HG02678 (cell line): Measurements from ENCODE around the gene TRAF4.
"Not testable (repeated sequence)": the region's sequence is repeated elsewhere in the genome, so short reads cannot be mapped to it uniquely, and the experiment has no call there.

Experiments used
- ATAC-seq: cut with Tn5 transposase; IDR thresholded peaks from one replicate; pipeline ENCODE4 v1.9.1; 2021; ENCODE audit warnings: mild to moderate bottlenecking, moderate library complexity; ENCODE audit not compliant: unreplicated experiment

The TRAF4 gene

DNA sequence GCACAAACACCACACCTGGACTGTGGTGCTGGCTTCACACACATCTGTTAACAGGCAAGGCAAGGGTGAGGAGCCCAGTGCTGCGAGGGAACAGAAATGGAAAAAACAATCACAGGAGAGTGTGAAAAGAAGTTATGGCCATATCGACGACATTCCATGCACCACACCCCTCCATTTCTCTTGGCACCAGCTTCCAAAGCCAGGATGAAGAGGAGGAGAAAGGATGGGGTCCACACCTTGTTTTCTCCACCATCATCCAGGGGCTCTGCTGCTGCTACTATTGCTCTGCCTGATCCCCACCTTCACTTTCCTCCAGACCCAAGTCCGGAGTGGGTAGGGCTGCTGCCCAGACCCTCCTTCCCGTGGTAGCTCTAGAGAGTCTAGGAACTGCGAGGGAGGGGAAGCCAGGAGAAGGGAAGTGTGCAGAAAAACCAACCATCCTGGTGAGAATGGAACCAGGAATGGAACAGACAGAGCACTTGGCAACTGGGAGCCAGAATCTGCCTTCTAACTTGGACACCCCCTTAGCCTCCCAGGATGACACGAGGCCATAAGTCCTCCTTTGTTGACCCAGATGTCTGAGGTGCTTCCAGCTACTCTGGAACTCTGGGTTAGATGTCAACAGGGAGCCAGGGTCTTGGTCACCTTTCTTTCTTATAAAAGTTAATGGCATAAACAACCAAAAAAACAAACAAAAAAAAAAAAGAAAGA is 31.0 kb upstream of the TRAF4 start:
- no peak for ATAC-seq

GRCh38 chr17:28714281-28714680 is 29.5 kb upstream of the TRAF4 start:
- ATAC-seq: no peak

GRCh38 chr17:28715217-28715616 is 28.6 kb upstream of the TRAF4 start:
- no peak for ATAC-seq

DNA sequence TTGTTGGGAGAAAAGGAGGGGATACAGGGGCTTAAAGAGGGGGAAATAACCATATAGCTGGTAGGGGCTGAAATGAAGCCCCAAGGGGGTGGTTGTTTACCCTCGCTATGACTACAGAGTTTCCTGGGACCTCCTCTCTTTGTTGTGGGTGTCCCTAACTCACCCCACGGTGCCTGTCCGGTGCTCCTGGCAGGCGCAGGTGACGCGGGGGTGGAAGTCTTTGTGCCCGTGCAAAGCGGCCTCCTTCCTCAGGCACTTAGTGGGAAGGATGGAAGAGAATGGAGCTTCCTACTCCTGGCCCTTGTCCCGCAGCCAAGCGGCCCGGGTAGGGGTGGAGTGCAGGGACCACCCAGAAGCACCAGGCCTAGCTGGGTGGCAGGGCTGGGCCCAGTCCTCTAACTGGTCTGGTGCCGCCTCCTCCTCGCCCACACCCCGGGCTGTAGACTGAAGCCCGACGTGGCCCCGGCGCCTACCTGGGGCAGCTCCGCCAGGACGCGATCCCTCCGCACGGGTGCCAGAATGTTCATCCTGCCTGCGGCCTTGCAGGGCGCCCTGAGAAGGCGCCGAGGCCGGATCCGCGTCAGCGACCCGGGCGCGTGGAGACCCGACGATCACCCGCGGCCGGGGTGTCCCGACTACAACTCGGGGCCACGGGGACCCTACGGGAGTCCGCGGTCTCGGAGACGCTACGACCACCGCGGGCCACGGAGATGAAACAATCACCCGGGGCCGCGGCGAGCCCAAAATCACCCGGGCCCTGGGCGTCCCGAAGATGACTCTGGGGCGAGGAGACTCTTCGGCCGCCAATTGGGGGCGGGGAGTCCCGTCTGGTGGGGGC is 26.9 kb upstream of the TRAF4 start:
- no peak for ATAC-seq

- no peak for ATAC-seq
Measured at GRCh38 chr17:28717578-28718332, 26.1 kb upstream of the TRAF4 start, which contains the start of gene RAB34. TSS of gene RAB34 (minus strand) at chr17:28717868. CDS start at chr17:28717266, 602 bp downstream.

DNA sequence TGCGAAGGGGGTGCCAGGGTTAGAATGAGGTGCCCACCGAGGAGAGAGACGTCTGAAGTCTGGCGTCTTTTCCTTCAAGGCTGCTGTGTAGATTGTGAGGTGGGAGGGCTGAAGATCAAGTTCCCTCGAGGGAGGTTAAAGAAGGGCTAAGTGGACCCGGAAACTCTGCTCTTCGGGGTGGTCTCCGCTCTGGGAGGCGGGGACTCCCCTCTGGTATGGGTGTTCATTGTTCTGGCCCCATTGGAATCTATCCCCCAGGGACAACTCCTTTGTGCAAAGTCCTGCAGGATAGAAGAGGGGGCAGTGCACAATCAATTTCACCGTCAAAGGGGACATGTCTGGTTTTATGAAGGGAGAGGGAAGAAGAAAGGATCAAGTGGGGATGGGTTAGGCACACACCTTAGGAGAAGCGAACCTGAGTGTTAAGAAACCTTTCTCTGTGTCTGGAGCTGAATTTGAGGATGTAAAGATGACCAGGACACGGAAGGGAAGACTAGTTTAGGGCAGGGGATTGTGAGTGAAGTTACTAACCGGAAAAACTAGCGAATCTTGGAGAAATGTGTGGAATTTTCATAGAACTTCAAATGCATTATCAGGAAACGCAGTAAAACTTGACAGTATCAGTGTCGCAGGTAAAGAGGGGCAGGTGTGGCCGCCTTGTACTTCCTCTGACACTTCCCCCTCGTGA is 25.3 kb upstream of the TRAF4 start:
- no peak for ATAC-seq

DNA sequence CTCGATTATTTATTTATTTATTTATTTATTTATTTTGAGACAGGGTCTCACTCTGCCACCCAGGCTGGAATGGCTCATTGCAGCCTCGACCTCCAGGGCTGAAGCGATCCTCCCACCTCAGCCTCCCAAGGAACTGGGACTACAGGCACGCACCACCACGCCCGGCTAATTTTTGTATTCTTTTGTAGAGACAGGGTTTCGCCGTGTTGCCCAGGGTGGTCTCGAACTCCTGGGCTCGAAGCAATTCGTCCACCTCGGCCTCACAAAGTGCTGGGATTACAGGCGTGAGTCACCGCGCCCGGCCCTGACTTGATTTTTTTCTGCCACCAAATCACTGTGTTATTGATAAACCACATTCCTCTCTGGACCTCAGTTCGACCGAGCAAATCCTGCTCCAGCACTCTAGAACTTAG is 24.8 kb upstream of the TRAF4 start:
- ATAC-seq: no peak

- ATAC-seq: no peak
Measured at GRCh38 chr17:28720247-28720996, 23.4 kb upstream of the TRAF4 start.

- ATAC-seq: not testable (repeated sequence)
Measured at GRCh38 chr17:28720997-28721329, 22.8 kb upstream of the TRAF4 start.

DNA sequence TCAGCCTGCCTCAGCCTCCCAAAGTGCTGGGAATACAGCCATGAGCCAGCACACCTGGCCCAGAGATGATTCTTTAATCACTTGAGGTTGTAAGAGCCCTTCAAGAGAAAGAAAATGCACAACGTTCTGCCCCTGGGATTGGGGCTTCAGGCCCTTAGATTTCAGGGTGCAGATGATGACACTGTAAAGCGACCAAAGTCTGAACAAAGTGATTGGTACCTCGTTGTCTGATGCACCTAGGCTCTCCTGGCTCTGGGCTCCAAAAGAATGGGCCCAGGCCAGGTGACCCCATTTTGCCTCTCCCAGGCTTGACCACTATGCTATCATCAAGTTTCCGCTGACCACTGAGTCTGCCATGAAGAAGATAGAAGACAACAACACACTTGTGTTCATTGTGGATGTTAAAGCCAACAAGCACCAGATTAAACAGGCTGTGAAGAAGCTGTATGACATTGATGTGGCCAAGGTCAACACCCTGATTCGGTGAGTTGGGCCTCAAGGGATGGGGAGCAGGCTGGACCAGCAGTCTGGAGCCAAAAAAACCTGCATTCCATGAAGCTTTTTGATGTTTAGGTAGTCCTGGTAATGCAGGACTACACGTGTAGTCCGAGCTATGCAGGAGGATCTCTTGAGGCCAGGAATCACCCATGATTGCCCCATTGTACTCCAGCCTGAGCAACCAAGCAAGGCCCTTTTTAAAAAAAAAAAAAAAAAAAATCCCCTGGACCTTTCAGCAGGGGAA is 21.2 kb upstream of the TRAF4 start:
- no peak for ATAC-seq

DNA sequence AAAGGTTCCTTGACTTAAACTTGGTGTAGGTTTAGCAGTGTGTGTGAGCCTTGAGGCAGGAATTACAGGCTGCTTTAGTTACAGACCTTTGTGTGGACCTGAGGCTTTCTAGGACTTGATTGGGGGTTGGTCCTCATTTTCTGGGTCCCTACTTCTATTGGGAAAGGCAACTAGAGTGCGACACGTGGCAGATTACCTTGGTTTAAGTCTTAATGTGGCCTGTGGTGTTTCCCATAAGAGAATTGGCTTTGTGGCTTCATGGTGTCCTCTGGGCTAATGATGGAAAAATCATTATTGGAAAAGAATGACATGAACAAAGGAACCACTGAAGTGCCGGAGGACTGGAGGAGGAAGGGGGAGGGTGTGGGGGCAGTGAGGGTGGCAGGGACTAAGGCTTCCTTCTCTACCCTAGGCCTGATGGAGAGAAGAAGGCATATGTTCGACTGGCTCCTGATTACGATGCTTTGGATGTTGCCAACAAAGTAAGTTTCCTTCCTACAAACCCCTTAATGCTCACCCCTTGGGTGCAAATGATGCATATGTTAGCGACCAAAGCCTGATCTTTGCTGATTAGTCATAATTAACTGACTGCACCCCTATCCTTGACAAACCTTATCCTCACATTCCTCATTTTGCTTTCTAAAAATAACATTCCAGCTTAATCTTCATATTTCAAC is 20.5 kb upstream of the TRAF4 start:
- ATAC-seq: no peak

DNA sequence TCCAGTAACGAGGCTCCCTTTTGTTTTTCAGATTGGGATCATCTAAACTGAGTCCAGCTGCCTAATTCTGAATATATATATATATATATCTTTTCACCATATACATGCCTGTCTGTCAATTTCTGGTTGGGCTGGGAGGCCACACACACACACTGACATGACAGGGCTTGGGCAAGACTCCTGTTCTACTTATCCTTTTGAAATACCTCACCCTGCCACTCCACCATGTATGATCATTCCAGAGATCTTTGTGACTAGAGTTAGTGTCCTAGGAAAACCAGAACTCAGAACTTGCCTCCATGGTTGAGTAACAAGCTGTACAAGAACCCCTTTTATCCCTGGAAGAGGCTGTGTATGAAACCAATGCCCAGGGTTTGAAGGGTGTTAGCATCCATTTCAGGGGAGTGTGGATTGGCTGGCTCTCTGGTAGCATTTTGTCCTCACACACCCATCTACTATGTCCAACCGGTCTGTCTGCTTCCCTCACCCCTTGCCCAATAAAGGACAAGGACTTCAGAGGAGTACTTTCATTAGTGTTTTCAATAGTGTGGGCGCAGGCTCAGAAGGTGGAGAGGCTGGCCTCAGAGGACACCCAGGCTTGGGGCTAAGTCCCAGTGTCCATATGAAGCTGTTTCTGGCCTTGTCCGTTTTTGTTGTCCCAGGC is 19.8 kb upstream of the TRAF4 start:
- not testable (repeated sequence) for ATAC-seq

- no peak for ATAC-seq
Measured at GRCh38 chr17:28724500-28725165, 19.2 kb upstream of the TRAF4 start.

DNA sequence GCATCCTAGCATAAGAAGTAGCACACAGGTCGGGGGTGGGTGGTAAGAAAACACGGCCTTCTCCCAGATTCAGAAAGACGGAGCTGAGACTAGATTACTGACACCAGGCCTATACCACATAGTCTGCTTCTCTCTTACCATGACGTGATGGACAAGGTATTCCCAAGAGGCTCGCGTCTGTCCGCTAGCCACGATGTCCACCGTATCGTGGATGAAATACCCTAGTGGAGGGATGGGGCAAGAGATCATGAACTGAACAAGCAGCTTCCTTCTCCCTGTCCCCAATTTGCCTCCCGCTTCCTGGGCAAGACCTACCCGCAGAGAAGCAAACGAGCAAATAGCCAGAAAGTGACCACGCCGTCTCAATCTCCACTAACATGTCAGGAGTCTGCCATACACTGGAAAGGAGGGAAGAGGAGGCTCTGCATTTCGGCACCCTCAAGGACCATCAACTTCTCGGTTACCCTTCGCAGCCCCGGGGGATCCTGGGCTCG is 18.6 kb upstream of the TRAF4 start:
- ATAC-seq: no peak

- no peak for ATAC-seq
Measured at GRCh38 chr17:28725660-28726225, 18.1 kb upstream of the TRAF4 start.

DNA sequence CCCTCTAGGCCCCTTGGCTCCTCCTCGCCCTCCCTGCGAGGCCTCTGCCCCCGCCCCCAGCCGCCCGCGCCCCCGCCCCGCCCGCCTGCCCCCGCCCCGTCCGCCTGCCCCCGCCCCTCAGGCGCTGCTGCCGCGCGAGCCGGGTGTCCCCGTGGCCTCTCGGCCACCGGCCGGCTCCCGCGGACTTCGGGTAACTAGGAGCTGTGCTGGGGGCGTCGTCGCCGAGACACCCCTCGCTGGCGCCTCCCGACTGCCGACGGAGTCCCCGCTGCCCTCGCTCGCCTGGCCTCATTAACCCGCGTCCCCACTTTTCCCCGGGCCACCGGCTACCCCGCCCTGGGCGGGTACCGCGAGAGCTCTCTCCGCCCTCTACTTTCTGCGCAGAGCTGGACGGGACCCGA is 17.6 kb upstream of the TRAF4 start, which contains the start of gene TLCD1:
Gene TLCD1, minus strand, starts transcription at position 8 of the 401 bp plus-strand sequence. CDS start 136 bp downstream, outside the sequence.
- no peak for ATAC-seq
